Kidney (tissue), 14 donors: ENCODE data around the gene CCDC191. TPM values are rescaled to one million over a fixed set of nuclear protein-coding genes. Genes with fewer than 3 reads are reported as not detected.

Experiments used
- DNase-seq, 5 donors: peaks; one replicate each; pipeline ENCODE4 v3.0.0-alpha.2; 2013 to 2020
- FAIRE-seq: peaks from 2 replicates; lab custom pipeline; 2012; peaks lifted over from hg19 to GRCh38; lab: Jason Lieb, UNC
- H3K27ac ChIP-seq, 2 donors: one replicate each; pipeline ENCODE4 v1.7.0; 2013; ENCODE audit warnings: low read depth in 2 of 2, low read length in 2 of 2, inconsistent platforms in 1 of 2
- H3K27me3 ChIP-seq: one replicate; pipeline ENCODE4 v1.7.1; 2013; ENCODE audit warnings: low read length, inconsistent platforms; ENCODE audit not compliant: control insufficient read depth, insufficient read depth
- H3K36me3 ChIP-seq, 3 donors: one replicate each; pipeline versions ENCODE4 v1.7.0 to v1.7.1; 2013; ENCODE audit warnings: low read length in 3 of 3, control low read depth in 1 of 3, inconsistent platforms in 1 of 3; ENCODE audit not compliant: insufficient read depth in 3 of 3, control insufficient read depth in 2 of 3
- H3K4me1 ChIP-seq, 3 donors: one replicate each; pipeline versions ENCODE4 v1.7.0 to v1.7.1; 2013; ENCODE audit warnings: low read length in 3 of 3, inconsistent platforms in 1 of 3, low read depth in 1 of 3; ENCODE audit not compliant: control insufficient read depth in 2 of 3, insufficient read depth in 2 of 3
- H3K4me3 ChIP-seq, 3 donors: one replicate each; pipeline versions ENCODE4 v1.7.0 to v1.8.1; 2013; ENCODE audit warnings: low read length in 3 of 3, control low read depth in 1 of 3, inconsistent platforms in 1 of 3
- H3K9ac ChIP-seq, 3 donors: one replicate each; pipeline versions ENCODE4 v1.7.0 to v1.7.1; 2013; ENCODE audit warnings: low read length in 3 of 3, control low read depth in 1 of 3, inconsistent platforms in 1 of 3
- H3K9me3 ChIP-seq, 3 donors: one replicate each; pipeline versions ENCODE4 v1.7.0 to v1.7.1; 2013; ENCODE audit warnings: low read length in 3 of 3, control low read depth in 1 of 3, inconsistent platforms in 1 of 3; ENCODE audit not compliant: control insufficient read depth in 2 of 3, insufficient read depth in 1 of 3
- intact Hi-C: fragments of 100-400 bp; cut with DNase I; formaldehyde crosslinking; loops from one replicate; pipeline ENCODE4 v1.11.1; 2022
- polyA plus RNA-seq: library from polyadenylated mRNA; stranded (reverse); fragments of 350-450 nt; fragmentation: Illumina TruSeq; extraction: RNeasy Lipid Tissue Mini Kit (QIAGEN cat#74804); gene quantifications from one replicate; pipeline ENCODE4 v1.2.3, GENCODE V29; 2014; ENCODE audit warnings: low read depth, low replicate concordance; ENCODE audit not compliant: insufficient read depth
- total RNA-seq: library from RNA; stranded (reverse); fragmentation: NEBNext Ultra II Directional; extraction: Animal tissue kit (Norgen Biotek cat#: 25700); gene quantifications from one replicate; pipeline ENCODE4 v1.2.1, GENCODE V29; 2021
- TF ChIP-seq, protein P1 (sequence below): IDR thresholded peaks from 3 replicates; pipeline ENCODE4 v1.5.1; 2012; ENCODE audit warnings: mild to moderate bottlenecking, moderate library complexity, borderline replicate concordance; ENCODE audit not compliant: insufficient read depth; ENCODE audit errors: extremely low read depth
- donor health status: control.
- donor health status: control.
- donor health status: control.
- donor health status: control.
- donor health status: control.
- donor health status: DM: yes; HTN: yes; CAD: no.
- donor health status: Normal renal cell carcinoma (clear cell type).

Gene CCDC191
- total and polyA plus RNA-seq, 2 donors from 2014 or later, result 3.7 to 11.7 TPM

- FAIRE-seq, result no peak
- DNase-seq, result peak; percentile 74 to 82 (median 77)
- Histone ChIP-seq H3K27ac (peak overlapping the region; percentile 7 to 56), H3K4me1 (peaks cover 0 to 7% (median 0%) of the 10 kb centered on the region in 3 donors), H3K9me3 (no peaks in the 10 kb centered on the region), H3K36me3 (peaks cover 0 to 5% (median 3%) of the 10 kb centered on the region in 3 donors), H3K27me3 (no peaks in the 10 kb centered on the region), H3K4me3 (peak overlapping the region; percentile 54 to 77 (median 69)), H3K9ac (peak overlapping the region; percentile 10 to 53 (median 19))
- TF ChIP-seq, protein P1, sequence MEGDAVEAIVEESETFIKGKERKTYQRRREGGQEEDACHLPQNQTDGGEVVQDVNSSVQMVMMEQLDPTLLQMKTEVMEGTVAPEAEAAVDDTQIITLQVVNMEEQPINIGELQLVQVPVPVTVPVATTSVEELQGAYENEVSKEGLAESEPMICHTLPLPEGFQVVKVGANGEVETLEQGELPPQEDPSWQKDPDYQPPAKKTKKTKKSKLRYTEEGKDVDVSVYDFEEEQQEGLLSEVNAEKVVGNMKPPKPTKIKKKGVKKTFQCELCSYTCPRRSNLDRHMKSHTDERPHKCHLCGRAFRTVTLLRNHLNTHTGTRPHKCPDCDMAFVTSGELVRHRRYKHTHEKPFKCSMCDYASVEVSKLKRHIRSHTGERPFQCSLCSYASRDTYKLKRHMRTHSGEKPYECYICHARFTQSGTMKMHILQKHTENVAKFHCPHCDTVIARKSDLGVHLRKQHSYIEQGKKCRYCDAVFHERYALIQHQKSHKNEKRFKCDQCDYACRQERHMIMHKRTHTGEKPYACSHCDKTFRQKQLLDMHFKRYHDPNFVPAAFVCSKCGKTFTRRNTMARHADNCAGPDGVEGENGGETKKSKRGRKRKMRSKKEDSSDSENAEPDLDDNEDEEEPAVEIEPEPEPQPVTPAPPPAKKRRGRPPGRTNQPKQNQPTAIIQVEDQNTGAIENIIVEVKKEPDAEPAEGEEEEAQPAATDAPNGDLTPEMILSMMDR, result no peak
- intact Hi-C loops, result no loop called here
Measured at GRCh38 chr3:113948015-113948917, 108.1 kb downstream of the CCDC191 start.

GRCh38 chr3:113947372-113948014 lies 108.8 kb downstream of the CCDC191 start, which contains the start of gene ZDHHC23:
ZDHHC23 (plus strand) TSS chr3:113948013; CDS start chr3:113948803, 790 bp downstream.
- DNase-seq (peak; percentile 57 to 91 (median 69)), FAIRE-seq (no peak)
- Histone ChIP-seq H3K36me3 (peaks cover 0 to 6% (median 5%) of the 10 kb centered on the region in 3 donors), H3K9ac (peak within 1 kb of the TSS; percentile 22 to 53 (median 38)), H3K27me3 (no peaks in the 10 kb centered on the region), H3K9me3 (no peaks in the 10 kb centered on the region), H3K4me3 (peak within 1 kb of the TSS; percentile 60 to 88 (median 77)), H3K27ac (peak within 1 kb of the TSS; percentile 51 to 60), H3K4me1 (peaks cover 0 to 7% (median 0%) of the 10 kb centered on the region in 3 donors)
- TF ChIP-seq, protein P1, result no peak
- intact Hi-C loops, result no loop called here

DNA sequence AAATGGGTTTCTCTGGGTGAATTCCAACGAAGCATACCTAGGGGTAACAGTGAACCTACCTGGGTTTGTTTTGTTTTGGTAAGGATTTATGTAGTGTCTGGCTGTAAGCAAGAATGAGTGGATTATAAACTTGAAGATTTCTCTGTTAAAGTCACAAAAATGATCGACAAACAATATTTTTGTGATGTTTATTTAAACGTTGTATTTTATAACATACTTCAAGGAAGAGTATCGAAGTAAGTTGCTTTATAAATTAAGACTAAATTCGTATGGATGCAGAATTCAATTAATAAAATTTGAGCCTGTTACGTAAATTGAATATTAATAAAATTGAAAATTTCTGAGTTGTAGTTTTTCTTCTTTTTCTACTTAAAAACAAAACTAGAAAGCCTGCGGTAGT lies 109.5 kb downstream of the CCDC191 start:
- Histone ChIP-seq H3K9ac (peak overlapping the region in 1 of 3 donors; percentile 52), H3K27ac (peak overlapping the region; percentile 51 to 60), H3K27me3 (no peaks in the 10 kb centered on the region), H3K4me3 (peak overlapping the region; percentile 60 to 88 (median 73)), H3K36me3 (peaks cover 0 to 6% (median 5%) of the 10 kb centered on the region in 3 donors), H3K9me3 (no peaks in the 10 kb centered on the region), H3K4me1 (peaks cover 0 to 7% (median 0%) of the 10 kb centered on the region in 3 donors)
- no peak for DNase-seq
- TF ChIP-seq, protein P1, result no peak
- intact Hi-C loops, result no loop called here
- FAIRE-seq, result no peak
